HL-60 (cell line): ENCODE results near the gene SOX6.

Experiments used
- DNase-seq, 2 experiments: peaks; one replicate each; pipeline ENCODE4 v3.0.0-alpha.2; 2010 to 2020; ENCODE audit warnings: low read depth in 1 of 2, low spot score in 1 of 2
- H3K27ac ChIP-seq: fragments of 250-450 bp; sonication (Bioruptor Pico); replicated peaks from 2 replicates; pipeline ENCODE4 v1.5.1; 2020; ENCODE audit warnings: mild to moderate bottlenecking, moderate library complexity
- H3K27me3 ChIP-seq: fragments of 250-450 bp; sonication (Bioruptor Pico); 2 replicates; pipeline ENCODE4 v1.5.1; 2021; ENCODE audit warnings: mild to moderate bottlenecking, moderate library complexity; ENCODE audit not compliant: insufficient read depth, poor library complexity, severe bottlenecking
- H3K4me3 ChIP-seq: replicated peaks from 2 replicates; pipeline ENCODE4 v1.5.1; 2011; ENCODE audit warnings: mild to moderate bottlenecking, control low read depth, low read length; ENCODE audit not compliant: insufficient read depth
- GABPA ChIP-seq: IDR thresholded peaks from 2 replicates; pipeline ENCODE4 v1.6.1; 2012; ENCODE audit warnings: low read depth
- POLR2AphosphoS5 ChIP-seq: IDR thresholded peaks from 2 replicates; pipeline ENCODE4 v1.6.1; 2012; ENCODE audit warnings: low read depth
- REST ChIP-seq: IDR thresholded peaks from 2 replicates; pipeline ENCODE4 v1.6.1; 2012; ENCODE audit warnings: low read depth; ENCODE audit not compliant: insufficient replicate concordance
- SPI1 ChIP-seq: IDR thresholded peaks from 2 replicates; pipeline ENCODE4 v1.6.1; 2012; ENCODE audit warnings: low read depth, mild to moderate bottlenecking, borderline replicate concordance
- TF ChIP-seq, protein P1 (sequence below): IDR thresholded peaks from one replicate; pipeline ENCODE4 v1.5.1; 2011; ENCODE audit warnings: low read length, control low read depth, inconsistent platforms; ENCODE audit not compliant: insufficient read depth

The SOX6 gene

DNA sequence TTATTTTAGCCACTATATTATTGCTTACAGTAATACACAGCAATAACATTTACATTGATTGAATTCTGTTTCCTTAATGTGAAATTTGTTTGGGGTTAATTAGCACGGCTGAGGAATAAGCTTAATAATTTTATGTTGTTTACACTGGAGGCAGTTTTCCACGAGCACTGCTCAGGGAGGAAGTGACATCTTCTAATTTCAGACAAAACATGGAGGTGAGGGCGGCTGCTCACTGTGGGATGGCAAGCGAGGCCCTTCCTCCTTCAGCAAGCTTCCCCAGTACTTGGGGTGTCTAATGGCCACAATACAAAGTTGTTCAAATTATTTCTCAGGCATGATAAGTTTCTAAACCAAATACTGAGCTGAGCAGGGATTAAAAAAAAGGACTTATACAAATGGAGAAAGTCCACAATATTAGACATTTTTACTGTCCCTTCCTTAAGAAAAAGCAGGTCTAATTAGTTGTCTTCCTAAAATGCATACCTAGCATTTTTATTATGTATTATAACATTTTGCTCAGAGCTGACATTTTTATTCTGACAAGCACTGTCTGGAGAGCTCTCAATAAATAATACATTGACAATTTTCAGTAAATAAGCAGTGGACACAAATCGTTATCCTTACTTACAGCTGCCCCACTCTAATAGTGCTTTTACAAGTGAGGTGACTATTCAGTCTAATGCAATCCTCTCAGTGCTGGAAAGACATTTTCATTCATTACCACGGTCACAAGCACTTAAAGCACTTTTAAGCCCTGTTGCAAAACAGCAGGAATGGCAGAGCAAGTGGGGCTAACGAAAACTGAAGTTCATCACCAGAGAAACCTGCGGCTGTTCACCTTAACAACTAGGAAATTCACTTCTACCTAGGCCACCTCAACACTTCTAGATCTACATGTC lies 56.2 kb downstream of the SOX6 start:
- no peak overlapping the region for H3K4me3 ChIP-seq
- no peak overlapping the region for H3K27ac ChIP-seq
- no peaks in the 10 kb centered on the region for H3K27me3 ChIP-seq
- TF ChIP-seq, protein P1, sequence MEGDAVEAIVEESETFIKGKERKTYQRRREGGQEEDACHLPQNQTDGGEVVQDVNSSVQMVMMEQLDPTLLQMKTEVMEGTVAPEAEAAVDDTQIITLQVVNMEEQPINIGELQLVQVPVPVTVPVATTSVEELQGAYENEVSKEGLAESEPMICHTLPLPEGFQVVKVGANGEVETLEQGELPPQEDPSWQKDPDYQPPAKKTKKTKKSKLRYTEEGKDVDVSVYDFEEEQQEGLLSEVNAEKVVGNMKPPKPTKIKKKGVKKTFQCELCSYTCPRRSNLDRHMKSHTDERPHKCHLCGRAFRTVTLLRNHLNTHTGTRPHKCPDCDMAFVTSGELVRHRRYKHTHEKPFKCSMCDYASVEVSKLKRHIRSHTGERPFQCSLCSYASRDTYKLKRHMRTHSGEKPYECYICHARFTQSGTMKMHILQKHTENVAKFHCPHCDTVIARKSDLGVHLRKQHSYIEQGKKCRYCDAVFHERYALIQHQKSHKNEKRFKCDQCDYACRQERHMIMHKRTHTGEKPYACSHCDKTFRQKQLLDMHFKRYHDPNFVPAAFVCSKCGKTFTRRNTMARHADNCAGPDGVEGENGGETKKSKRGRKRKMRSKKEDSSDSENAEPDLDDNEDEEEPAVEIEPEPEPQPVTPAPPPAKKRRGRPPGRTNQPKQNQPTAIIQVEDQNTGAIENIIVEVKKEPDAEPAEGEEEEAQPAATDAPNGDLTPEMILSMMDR = no peak
- no peak for TF ChIP-seq POLR2AphosphoS5
- TF ChIP-seq SPI1 = no peak
- TF ChIP-seq GABPA = no peak
- TF ChIP-seq REST = no peak
- no peak for DNase-seq

GRCh38 chr11:16299390-16299789 lies 57.0 kb downstream of the SOX6 start:
- no peaks in the 10 kb centered on the region for H3K27me3 ChIP-seq
- H3K27ac ChIP-seq = no peak overlapping the region
- no peak for DNase-seq
- no peak overlapping the region for H3K4me3 ChIP-seq
- TF ChIP-seq POLR2AphosphoS5 (no peak), REST (no peak), SPI1 (no peak), GABPA (no peak)
- TF ChIP-seq, protein P1 = no peak

DNA sequence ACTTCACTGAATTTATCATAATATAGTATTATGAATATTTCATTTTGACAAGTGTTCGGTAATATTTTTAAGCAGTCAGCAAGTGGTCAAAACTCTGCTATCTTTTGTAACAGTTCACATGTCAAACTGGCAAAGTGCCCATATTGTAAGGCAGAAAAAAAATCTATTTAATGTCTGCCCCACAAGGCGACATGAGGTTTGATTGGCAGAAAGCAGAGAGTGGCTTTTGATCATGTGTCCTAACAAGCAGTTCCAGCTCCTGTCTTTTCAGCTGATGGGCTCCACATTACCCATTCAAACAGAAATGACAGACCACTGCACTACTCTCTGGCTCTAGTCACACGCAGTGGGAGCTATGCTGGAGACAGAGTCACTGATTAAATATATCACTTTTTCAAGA lies 59.0 kb downstream of the SOX6 start:
- DNase-seq = no peak
- H3K27ac ChIP-seq = no peak overlapping the region
- TF ChIP-seq GABPA = no peak
- TF ChIP-seq, protein P1 = no peak
- TF ChIP-seq REST = no peak
- TF ChIP-seq POLR2AphosphoS5 = no peak
- no peak for TF ChIP-seq SPI1
- no peak overlapping the region for H3K4me3 ChIP-seq
- no peaks in the 10 kb centered on the region for H3K27me3 ChIP-seq
